Measurements from ENCODE around the gene USP3.

DNA sequence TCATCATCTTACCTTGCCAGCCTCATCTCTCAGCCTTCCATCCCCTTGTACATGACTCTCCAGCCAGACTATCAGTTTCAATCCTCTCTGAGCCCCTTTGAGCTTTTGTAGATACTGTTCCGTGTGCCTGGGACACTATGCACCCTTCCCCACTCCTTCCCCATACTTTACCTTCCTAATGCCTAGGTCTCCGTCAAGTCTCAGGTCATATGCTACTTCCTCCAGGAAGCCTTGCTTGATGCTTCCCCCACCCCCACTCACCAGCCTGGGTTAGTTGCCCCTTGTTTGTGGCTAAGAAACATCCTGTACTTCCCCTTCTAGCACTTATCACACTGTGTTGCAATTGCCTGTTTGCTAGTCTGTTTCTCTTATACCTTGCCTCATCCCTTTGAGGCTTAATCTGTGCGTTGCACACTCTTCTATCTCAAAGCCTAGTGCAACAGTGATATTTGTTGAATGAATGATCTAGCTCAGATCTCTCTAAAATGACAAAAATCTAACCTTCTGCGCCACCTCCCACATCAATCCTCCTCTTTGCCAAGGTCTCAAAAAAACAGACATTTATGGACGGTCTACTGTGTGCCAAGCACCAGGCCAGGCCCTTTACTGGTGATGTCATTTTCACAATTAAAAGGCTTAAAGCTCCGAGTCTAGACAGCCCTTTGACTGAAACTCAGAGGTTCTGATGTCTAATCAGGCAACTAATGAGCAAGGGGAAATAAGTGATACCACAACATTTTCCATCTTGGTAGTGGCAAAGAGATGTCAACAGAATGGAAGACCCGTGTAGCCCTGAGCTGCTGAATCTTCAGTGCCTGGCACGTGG, 6.5 kb upstream of the USP3 start:
- TF ChIP-seq, protein P1, sequence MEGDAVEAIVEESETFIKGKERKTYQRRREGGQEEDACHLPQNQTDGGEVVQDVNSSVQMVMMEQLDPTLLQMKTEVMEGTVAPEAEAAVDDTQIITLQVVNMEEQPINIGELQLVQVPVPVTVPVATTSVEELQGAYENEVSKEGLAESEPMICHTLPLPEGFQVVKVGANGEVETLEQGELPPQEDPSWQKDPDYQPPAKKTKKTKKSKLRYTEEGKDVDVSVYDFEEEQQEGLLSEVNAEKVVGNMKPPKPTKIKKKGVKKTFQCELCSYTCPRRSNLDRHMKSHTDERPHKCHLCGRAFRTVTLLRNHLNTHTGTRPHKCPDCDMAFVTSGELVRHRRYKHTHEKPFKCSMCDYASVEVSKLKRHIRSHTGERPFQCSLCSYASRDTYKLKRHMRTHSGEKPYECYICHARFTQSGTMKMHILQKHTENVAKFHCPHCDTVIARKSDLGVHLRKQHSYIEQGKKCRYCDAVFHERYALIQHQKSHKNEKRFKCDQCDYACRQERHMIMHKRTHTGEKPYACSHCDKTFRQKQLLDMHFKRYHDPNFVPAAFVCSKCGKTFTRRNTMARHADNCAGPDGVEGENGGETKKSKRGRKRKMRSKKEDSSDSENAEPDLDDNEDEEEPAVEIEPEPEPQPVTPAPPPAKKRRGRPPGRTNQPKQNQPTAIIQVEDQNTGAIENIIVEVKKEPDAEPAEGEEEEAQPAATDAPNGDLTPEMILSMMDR (IDR thresholded peaks at IDR 0.05 in 8 of 11, conservative IDR thresholded peaks at IDR 0.05 in 3 of 11), result peak in 1 of 11 experiments; percentile 17
- TF ChIP-seq POLR2AphosphoS5 (IDR thresholded peaks at IDR 0.05), result peak in 1 of 3 donors; percentile 93
- peak in 2 of 3 donors; percentile 46 to 83 for TF ChIP-seq POLR2A (IDR thresholded peaks at IDR 0.05)
